H7 (cell line): ENCODE data around the gene KRT26. TPM values are rescaled to one million over a fixed set of nuclear protein-coding genes. Genes with fewer than 3 reads are reported as not detected.

Experiments
- DNase-seq: peaks from one replicate; pipeline ENCODE4 v3.0.0; 2012
- H3K27me3 ChIP-seq: 2 replicates; pipeline ENCODE4 v1.6.0; 2011; ENCODE audit warnings: mild to moderate bottlenecking, low read length; ENCODE audit not compliant: control insufficient read depth, insufficient read depth
- H3K36me3 ChIP-seq: replicated peaks from 2 replicates; pipeline ENCODE4 v1.5.1; 2011; ENCODE audit warnings: low read length; ENCODE audit not compliant: control insufficient read depth, insufficient read depth
- H3K4me3 ChIP-seq: 2 replicates; pipeline ENCODE4 v1.5.1; 2011; ENCODE audit warnings: low read depth, mild to moderate bottlenecking, control low read depth, low read length, moderate library complexity; ENCODE audit not compliant: insufficient read depth
- total RNA-seq: library from RNA; depleted of rRNA; stranded (reverse); fragments of >200 nt; shearing (Covaris generic); gene quantifications from 2 replicates; pipeline ENCODE4 v1.2.3, GENCODE V29; 2014

KRT26 gene
- total RNA-seq, 1 experiment from 2014 or later, result not detected

DNA sequence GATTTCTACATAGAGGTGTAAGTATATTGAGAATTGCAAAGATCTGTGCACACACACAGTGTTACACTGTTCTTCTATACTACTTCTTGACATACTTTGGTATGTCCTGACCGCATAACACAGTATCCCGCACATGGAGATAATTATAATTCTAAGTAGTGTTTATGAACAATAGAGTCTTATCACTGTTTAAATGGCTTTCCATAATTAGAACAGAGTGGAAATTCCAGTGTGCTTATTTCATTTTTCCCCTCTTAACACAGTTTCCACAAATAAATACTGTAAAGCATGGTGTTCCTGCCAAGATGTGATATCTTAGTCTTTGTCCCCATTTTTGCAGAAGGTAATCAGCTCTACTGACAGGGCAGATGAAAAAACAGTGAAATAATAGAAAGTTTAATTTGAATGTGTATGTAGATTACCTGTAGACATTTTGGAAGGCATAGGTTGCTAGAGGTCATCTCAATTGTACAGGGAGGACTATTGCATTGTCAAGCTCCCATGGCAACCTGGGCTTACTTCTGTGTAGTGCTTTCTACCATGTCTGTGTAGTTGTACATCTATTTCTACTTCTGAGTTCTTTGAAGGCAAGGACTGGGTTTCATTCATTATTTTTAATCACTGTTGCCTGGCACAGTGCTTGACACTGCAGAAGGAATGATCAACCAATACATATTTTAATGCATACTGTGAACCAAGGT is 37.9 kb upstream of the KRT26 start:
- H3K36me3 ChIP-seq, result no peaks in the 10 kb centered on the region
- H3K4me3 ChIP-seq, result no peak overlapping the region
- DNase-seq, result no peak
- peaks cover 9% of the 10 kb centered on the region; the same call in 1 of the 2 replicates for H3K27me3 ChIP-seq

DNA sequence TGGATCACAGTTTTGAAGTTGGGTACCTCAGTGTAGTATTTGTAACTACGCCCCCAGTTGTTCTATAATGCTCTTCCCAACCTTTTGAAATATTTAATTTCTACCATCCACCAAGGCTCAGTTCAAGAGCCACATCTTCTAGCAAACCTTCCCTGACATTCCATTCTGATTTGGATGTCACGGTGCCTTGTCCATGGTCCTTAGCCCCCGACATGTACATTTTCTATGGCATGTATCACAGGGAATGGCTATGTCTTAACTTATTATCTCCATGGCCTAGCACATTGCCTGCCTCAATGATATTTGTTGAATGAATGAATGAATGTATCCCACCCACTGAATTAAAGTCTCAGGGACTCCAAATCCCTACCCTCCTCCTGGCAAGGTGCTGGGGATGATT is 34.1 kb upstream of the KRT26 start:
- no peak for DNase-seq
- Histone ChIP-seq H3K36me3 (no peaks in the 10 kb centered on the region), H3K27me3 (peaks cover 11% of the 10 kb centered on the region; the same call in 1 of the 2 replicates), H3K4me3 (no peak overlapping the region)

DNA sequence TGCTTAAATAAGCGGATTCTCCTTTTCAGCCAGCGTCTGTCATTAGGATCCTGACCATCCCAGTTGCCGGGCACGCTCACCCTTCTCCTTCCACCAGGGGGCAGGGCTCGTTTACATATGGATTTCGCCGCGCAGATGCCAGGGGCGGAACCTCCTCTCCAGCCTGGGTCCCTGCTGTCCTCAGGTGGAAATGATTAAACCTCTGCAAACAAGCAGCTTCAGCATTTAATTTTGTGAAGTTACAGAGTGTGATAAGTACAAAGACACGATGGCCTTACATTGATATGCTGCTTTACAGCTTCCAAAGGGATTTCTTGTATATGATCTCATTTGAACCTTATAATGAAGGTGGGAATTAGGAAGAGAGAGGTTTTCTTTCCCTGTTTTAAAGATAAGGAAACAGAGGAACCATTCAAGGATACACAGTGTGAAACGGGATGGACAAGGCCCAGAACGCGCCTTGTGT is 31.6 kb upstream of the KRT26 start:
- Histone ChIP-seq H3K4me3 (no peak overlapping the region), H3K36me3 (no peaks in the 10 kb centered on the region), H3K27me3 (peaks cover 3% of the 10 kb centered on the region; the same call in 1 of the 2 replicates)
- DNase-seq, result peak; percentile 82

DNA sequence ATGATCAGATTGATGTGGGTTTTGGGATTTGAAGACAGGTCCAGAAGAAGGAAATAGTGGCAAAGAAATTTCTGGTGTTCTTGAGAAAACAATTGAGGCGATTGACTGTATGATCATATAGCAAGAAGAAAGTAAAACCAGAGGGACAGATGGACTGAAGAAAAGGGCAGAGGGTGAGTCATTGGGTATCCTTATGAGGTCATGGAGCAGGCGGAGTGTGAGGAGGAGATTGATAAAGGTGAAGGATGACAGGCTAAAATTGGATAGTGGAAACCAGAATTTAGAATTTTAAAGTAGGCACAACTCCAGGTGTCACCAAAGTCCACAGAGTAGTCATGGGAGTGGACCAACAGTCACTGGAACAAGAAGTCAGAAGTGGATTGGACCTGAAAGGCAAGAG is 29.2 kb upstream of the KRT26 start:
- no peak for DNase-seq
- Histone ChIP-seq H3K4me3 (no peak overlapping the region), H3K27me3 (peaks cover 3% of the 10 kb centered on the region; the same call in 1 of the 2 replicates), H3K36me3 (no peaks in the 10 kb centered on the region)

DNA sequence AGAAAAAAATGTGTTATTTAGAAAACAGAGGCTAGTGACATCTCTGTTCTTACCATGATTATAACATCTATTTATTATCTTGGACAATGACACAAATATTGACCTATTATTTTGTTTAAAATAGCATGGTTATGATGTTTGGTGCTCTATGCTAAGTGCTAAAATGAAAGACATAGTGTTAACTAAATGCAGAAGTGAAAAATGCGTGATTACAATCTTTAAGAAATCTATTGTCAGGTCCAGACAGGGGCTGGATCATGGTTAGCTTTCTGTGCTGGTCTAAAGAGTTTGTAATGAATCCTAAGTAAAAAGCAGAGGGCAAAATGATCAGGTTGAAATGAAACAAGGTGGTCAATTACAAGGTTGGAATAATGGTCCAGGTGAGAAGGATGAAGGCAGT is 28.4 kb upstream of the KRT26 start:
- H3K4me3 ChIP-seq, result no peak overlapping the region
- H3K36me3 ChIP-seq, result no peaks in the 10 kb centered on the region
- H3K27me3 ChIP-seq, result peaks cover 3% of the 10 kb centered on the region; the same call in 1 of the 2 replicates

DNA sequence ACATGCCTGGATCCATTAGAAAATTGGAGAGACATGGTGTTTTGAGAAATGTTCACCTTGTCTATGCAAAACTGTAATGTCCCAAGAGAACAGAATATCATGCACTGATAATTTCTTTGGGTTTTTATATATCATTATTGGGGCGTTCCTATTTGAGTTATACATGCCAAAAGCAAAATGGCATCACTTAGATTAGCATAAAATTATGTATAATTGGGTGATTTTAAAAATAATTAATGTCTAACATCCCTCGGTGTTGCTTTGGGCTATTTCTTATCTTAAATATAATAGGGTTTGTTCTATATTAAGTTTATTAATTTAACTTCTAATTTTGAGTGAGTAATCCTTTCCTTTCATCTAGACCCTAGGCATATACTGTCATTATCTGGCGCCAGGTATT is 27.9 kb upstream of the KRT26 start, which contains the start of gene KRT28:
Gene KRT28 (minus strand): TSS at position 101 of the 400 bp plus-strand sequence. CDS start 66 bp downstream, at position 35.
- DNase-seq, result no peak
- Histone ChIP-seq H3K36me3 (no peaks in the 10 kb centered on the region), H3K27me3 (peaks cover 2% of the 10 kb centered on the region; the same call in 1 of the 2 replicates), H3K4me3 (no peak within 1 kb of the TSS)

More for the DNA sequence above, 28.4 kb upstream of the KRT26 start:
- DNase-seq, result no peak

DNA sequence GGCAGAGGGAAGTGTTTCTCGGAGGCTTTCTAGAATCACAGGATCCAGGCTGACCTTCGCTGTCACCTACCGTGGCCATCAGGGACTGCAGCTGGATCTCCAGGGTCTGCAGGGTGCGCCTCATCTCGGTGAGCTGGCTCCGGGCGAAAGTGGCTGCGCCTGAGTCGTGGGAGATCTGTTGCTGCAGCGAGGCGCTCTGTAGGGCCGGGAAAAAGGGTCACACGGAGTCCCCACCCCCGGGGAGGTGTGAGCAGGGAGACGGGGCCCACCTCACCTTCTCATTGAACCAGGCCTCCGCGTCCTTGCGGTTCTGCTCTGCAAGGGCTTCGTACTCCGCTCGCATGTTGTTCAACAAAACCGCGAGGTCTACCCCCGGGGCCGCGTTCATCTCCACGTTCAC is 24.8 kb upstream of the KRT26 start:
- DNase-seq, result no peak
- Histone ChIP-seq H3K4me3 (no peak overlapping the region), H3K36me3 (no peaks in the 10 kb centered on the region), H3K27me3 (peaks cover 2% of the 10 kb centered on the region; the same call in 1 of the 2 replicates)

DNA sequence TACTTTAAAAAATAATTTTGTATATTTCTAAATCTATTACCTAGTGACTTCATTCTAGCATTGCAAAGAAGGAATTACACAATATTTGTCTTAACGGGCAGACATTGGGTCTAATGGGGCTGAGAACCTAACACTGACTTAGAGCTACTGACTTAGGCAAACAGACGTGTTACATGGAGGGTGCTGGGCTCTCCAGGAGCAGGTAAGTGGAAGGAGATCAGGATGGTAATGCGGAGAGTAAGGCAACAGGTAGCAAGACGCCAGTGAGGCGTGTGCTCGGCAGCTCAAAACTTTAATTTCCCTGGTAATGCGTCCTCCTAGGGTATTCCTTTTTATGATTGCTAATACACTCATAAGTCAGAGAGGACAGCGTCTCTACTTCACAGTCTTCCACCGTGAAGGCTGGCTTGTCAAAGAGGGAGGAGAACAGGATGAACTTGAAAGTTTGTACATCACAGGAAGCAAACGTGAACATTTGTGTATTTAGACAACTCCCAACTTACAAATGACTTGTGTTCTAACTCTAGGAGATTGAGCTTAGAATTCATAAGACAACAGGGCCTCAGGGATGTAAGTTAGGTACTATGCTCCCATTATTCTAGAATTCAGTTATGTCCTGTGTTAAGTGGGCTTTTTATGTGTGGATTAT is 23.1 kb upstream of the KRT26 start:
- Histone ChIP-seq H3K4me3 (no peak overlapping the region), H3K36me3 (no peaks in the 10 kb centered on the region), H3K27me3 (no peaks in the 10 kb centered on the region)
- DNase-seq, result no peak

DNA sequence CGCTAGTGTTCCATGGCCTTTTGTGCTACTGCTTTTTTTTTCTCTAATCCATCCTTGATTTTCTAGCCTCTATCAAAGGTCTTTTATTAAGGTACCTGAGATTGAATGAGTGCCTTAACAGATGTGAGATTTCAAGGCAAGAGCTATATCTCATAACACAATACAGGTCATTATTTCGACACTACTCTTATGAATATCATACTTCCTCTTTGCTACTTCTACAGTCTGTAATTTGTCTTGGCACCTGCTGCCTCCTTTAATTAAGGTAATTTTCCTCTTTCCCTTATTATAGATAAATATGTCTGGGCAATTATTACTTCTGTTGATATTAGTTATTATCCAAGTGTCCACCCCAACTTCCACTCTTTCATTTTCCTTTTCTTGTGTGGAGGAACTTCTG is 22.5 kb upstream of the KRT26 start:
- no peak for DNase-seq
- Histone ChIP-seq H3K4me3 (no peak overlapping the region), H3K36me3 (no peaks in the 10 kb centered on the region), H3K27me3 (no peaks in the 10 kb centered on the region)

DNA sequence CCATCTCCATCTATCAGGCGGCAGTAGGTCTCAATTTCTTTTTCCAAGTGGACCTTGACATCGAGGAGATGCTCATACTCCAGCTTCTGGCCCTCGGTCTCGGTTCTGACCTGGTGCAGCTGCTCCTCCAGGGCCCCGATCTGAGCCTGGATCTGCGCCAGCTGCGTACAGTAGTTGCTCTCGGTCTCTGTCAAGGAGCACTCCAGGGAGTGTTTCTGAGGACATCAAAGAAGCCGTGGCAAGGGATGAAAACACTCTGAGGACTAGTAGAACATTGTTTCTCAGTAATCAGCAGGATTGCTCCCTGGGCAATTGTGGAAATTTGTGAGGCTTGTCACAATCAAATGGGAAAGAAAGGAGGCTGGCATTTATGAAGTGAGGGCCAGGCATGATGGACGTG is 21.8 kb upstream of the KRT26 start:
- no peak for DNase-seq
- Histone ChIP-seq H3K4me3 (no peak overlapping the region), H3K27me3 (no peaks in the 10 kb centered on the region), H3K36me3 (no peaks in the 10 kb centered on the region)

DNA sequence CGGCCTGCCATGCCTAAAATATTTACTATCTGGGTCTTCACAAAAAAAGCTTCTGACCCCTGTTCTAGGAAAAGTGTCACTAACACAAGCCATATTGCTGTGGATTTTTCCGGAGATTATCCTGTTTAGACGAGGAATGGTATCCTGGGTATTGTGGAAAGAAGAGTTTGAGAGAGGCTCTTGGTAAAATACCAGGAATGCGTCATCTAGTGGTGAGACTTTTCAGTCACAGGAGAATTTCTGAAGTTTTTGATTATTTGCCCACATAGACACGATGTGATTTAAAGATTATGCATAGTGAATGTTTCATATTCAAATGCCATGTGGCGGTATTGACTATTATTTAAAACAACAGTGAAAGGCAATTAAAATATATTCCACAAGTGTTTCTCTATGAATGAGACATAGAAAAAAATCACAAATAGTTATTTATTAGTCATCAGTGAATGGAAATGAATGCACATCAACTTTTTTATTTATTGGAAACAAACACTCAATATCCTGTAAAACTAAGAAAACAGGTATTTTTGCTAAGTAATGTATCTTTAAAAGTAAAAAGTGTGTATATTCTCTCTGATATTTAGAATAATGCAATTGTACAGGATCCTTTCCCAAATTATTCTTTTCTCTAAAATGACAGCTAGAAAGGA is 19.9 kb upstream of the KRT26 start:
- DNase-seq, result peak; percentile 40
- Histone ChIP-seq H3K36me3 (no peaks in the 10 kb centered on the region), H3K4me3 (no peak overlapping the region), H3K27me3 (no peaks in the 10 kb centered on the region)

DNA sequence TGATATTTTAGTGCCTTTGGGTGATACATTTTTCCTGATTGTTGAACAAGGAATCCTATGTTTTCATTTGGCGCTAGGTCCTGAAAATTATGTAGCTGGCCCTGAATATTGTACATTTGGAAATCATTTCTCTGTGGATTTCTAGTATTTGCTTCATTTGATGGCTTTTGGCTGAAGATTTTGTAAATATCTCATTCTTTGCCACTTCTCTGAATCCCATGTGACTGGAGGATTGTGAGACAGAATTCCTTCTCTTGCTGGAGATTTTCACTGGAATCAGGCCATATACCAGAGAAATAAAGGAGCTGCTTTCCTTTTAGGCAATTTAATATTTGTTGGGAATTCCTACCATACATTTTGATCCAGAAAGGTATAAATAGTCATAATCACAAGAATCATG is 19.1 kb upstream of the KRT26 start:
- Histone ChIP-seq H3K36me3 (no peaks in the 10 kb centered on the region), H3K4me3 (no peak overlapping the region), H3K27me3 (no peaks in the 10 kb centered on the region)
- DNase-seq, result no peak

DNA sequence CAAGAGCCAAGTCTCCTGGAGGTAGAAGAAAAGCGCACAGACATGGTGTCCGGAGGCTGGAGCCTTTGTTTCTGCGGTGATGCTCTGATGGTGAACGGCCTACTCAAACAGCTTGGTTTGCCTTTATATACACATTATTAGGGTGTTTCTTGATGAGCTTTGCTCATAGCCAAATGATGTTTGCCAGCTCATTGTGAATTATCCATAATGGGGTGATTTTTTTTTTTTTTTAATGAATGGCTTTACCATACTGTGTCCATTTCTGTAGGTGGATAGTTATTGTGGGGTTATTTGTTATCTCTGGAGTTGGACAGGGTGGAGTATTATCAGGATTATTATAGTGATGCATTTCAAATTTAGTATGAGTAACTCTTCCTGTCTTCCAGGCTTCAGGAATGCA is 10.4 kb upstream of the KRT26 start, which contains the start of gene KRT27:
Gene KRT27 (minus strand): TSS at position 101 of the 400 bp plus-strand sequence. CDS start 57 bp downstream, at position 44.
- H3K36me3 ChIP-seq, result no peaks in the 10 kb centered on the region
- no peak for DNase-seq
- H3K27me3 ChIP-seq, result no peaks in the 10 kb centered on the region
- H3K4me3 ChIP-seq, result no peak within 1 kb of the TSS

DNA sequence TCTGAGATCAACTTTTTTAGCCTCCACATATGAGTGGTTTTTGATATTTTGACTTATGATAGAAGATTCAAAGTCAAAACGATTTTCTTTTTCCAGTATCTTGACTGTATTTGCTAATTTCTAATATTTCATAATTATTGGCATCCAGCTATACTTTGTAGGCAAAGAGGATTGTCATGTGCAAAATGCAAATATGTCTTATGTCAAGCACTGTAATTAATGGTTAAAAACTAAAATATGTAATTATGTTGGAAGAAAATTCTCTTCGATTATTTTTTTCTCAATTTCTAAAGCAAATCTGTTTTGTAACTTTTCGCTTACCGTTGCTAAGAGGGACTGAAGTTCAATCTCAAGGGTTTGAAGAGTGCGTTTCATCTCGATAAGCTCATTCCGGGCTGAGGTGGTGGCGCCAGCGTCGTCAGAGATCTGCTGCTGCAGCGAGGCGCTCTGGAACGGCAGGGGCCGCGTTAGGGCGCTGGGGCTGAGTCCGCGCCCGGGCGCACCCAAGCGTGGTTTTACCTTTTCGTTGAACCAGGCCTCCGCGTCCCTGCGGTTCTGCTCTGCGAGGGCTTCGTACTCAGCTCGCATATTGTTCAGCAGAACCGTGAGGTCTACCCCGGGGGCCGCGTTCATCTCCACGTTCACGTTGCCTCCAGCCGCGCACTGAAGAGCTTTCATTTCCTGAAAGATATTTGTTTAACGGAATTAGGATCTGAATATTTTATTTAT is 7.3 kb upstream of the KRT26 start:
- H3K36me3 ChIP-seq, result no peaks in the 10 kb centered on the region
- no peak overlapping the region for H3K4me3 ChIP-seq
- no peak for DNase-seq
- H3K27me3 ChIP-seq, result no peaks in the 10 kb centered on the region
